NCI-H82 treated with DMSO at 0.1 percent for 48 hours (cell line): ENCODE measurements around the gene HELZ2.

Experiments
- DNase-seq: peaks from one replicate; lab custom pipeline; 2025; ENCODE audit not compliant: unreplicated experiment; lab: John Stamatoyannopoulos, UW

HELZ2 gene

GRCh38 chr20:63525185-63525584 lies 48.9 kb downstream of the HELZ2 start:
- DNase-seq: no peak
